GM23338 (cell line): Measurements from ENCODE around the gene ZNF519. TPM values are rescaled to one million over a fixed set of nuclear protein-coding genes. Genes with fewer than 3 reads are reported as not detected.

Experiments used
- ATAC-seq: fragments of 200-7000 bp; cut with Tn5 transposase; 3 replicates; pipeline ENCODE4 v1.9.1; 2020
- DNase-seq: peaks from one replicate; pipeline ENCODE4 v3.0.0-alpha.2; 2015; ENCODE audit warnings: low spot score
- H2AFZ ChIP-seq: fragments of 200-600 bp; sonication (generic); 2 replicates; pipeline ENCODE4 v1.8.0; 2016; ENCODE audit warnings: antibody characterized with exemption, mild to moderate bottlenecking, moderate library complexity
- H3F3A ChIP-seq: fragments of 200-600 bp; sonication (generic); replicated peaks from 2 replicates; pipeline ENCODE4 v1.8.0; 2017; ENCODE audit warnings: antibody characterized with exemption, mixed run types, low read depth
- H3K27ac ChIP-seq: fragments of 200-600 bp; sonication (generic); 2 replicates; pipeline ENCODE4 v1.6.1; 2016; ENCODE audit warnings: low read depth
- H3K27me3 ChIP-seq: fragments of 200-600 bp; sonication (generic); 2 replicates; pipeline ENCODE4 v1.8.0; 2016; ENCODE audit warnings: mild to moderate bottlenecking, mixed run types, moderate library complexity; ENCODE audit not compliant: insufficient read depth
- H3K36me3 ChIP-seq: fragments of 200-600 bp; sonication (generic); 2 replicates; pipeline ENCODE4 v1.8.0; 2016; ENCODE audit warnings: mild to moderate bottlenecking; ENCODE audit not compliant: insufficient read depth
- H3K4me1 ChIP-seq: fragments of 200-600 bp; sonication (generic); 2 replicates; pipeline ENCODE4 v1.8.0; 2016; ENCODE audit warnings: mild to moderate bottlenecking, moderate library complexity; ENCODE audit not compliant: insufficient read depth
- H3K4me2 ChIP-seq: fragments of 200-600 bp; sonication (generic); 2 replicates; pipeline ENCODE4 v1.7.1; 2017; ENCODE audit warnings: mixed run types
- H3K4me3 ChIP-seq: fragments of 200-600 bp; sonication (generic); 2 replicates; pipeline ENCODE4 v1.6.1; 2016; ENCODE audit warnings: mixed run types
- H3K79me2 ChIP-seq: fragments of 200-600 bp; sonication (generic); replicated peaks from 2 replicates; pipeline ENCODE4 v1.8.0; 2017; ENCODE audit warnings: mild to moderate bottlenecking; ENCODE audit not compliant: insufficient read depth
- H3K9me2 ChIP-seq: fragments of 200-600 bp; sonication (generic); 2 replicates; pipeline ENCODE4 v1.8.0; 2017; ENCODE audit not compliant: insufficient read depth
- H4K20me1 ChIP-seq: fragments of 200-600 bp; sonication (generic); replicated peaks from 2 replicates; pipeline ENCODE4 v1.8.0; 2017; ENCODE audit warnings: mild to moderate bottlenecking; ENCODE audit not compliant: insufficient read depth
- H3K27ac Mint-ChIP-seq: 2 replicates; pipeline ENCODE4 v1.8.0; 2020; ENCODE audit warnings: inconsistent platforms, mild to moderate bottlenecking, moderate library complexity, mixed read lengths
- H3K27me3 Mint-ChIP-seq: 3 replicates; pipeline ENCODE4 v1.8.0; 2022; ENCODE audit warnings: low read depth, mild to moderate bottlenecking, moderate library complexity, mixed read lengths, inconsistent platforms; ENCODE audit not compliant: insufficient read depth, poor library complexity
- H3K36me3 Mint-ChIP-seq: 3 replicates; pipeline ENCODE4 v1.8.0; 2021; ENCODE audit warnings: low read depth, mild to moderate bottlenecking, inconsistent platforms, moderate library complexity, mixed read lengths
- H3K4me1 Mint-ChIP-seq: 3 replicates; pipeline ENCODE4 v1.8.0; 2020; ENCODE audit warnings: mild to moderate bottlenecking, inconsistent platforms, mixed read lengths
- H3K4me3 Mint-ChIP-seq: 3 replicates; pipeline ENCODE4 v1.8.0; 2021; ENCODE audit warnings: moderate library complexity, mild to moderate bottlenecking, inconsistent platforms, mixed read lengths
- H3K9me3 Mint-ChIP-seq: 3 replicates; pipeline ENCODE4 v1.8.0; 2020; ENCODE audit warnings: moderate library complexity, mild to moderate bottlenecking, inconsistent platforms, mixed read lengths
- CREB1 ChIP-seq: fragments of 250-450 bp; sonication (Bioruptor Pico); IDR thresholded peaks from 2 replicates; pipeline ENCODE4 v1.5.0; 2020; ENCODE audit warnings: low read depth, mild to moderate bottlenecking, moderate library complexity
- CTCF ChIP-seq, 2 experiments: fragments of 200-600 bp in 1 of 2; sonication (generic) in 1 of 2; conservative IDR thresholded peaks; 2 replicates each; pipeline versions ENCODE4 v1.5.1 to v1.6.1; 2016 to 2017; ENCODE audit warnings: antibody characterized with exemption in 2 of 2, low read depth in 2 of 2, mild to moderate bottlenecking in 2 of 2, moderate library complexity in 1 of 2
- EZH2 ChIP-seq: fragments of 200-600 bp; sonication (generic); IDR thresholded peaks from one replicate; pipeline ENCODE4 v1.8.0; 2017; ENCODE audit warnings: antibody characterized with exemption, mild to moderate bottlenecking, low read depth; ENCODE audit not compliant: unreplicated experiment
- EZH2phosphoT487 ChIP-seq: fragments of 200-600 bp; sonication (generic); IDR thresholded peaks from one replicate; pipeline ENCODE4 v1.8.1; 2018; ENCODE audit warnings: antibody characterized with exemption; ENCODE audit not compliant: unreplicated experiment
- STAT1 ChIP-seq: IDR thresholded peaks from one replicate; pipeline ENCODE4 v1.6.1; 2016; ENCODE audit warnings: antibody characterized with exemption; ENCODE audit not compliant: unreplicated experiment
- ZNF114 ChIP-seq: fragments of 250-450 bp; sonication (Bioruptor Pico); IDR thresholded peaks from 2 replicates; pipeline ENCODE4 v1.5.0; 2020; ENCODE audit warnings: mild to moderate bottlenecking, moderate library complexity
- ZNF331 ChIP-seq: fragments of 250-450 bp; sonication (Bioruptor Pico); IDR thresholded peaks from 2 replicates; pipeline ENCODE4 v1.5.0; 2020; ENCODE audit warnings: low read depth, mild to moderate bottlenecking, moderate library complexity
- polyA plus RNA-seq: library from polyadenylated mRNA; unstranded; fragments of >200 nt; fragmentation: Nextera tagmentation; extraction: Ambion mirVana; gene quantifications from 2 replicates; pipeline ENCODE4 v1.2.1, GENCODE V29; 2016
- total RNA-seq: library from RNA; depleted of rRNA; stranded (reverse); fragments of >200 nt; shearing (Covaris generic); gene quantifications from 2 replicates; pipeline ENCODE4 v1.2.3, GENCODE V29; 2014

ZNF519 gene
- total and polyA plus RNA-seq, 2 experiments from 2014 or later = 29.4 to 54.6 TPM

GRCh38 chr18:14086458-14087231, 45.6 kb downstream of the ZNF519 start:
- H3F3A ChIP-seq = no peaks in the 10 kb centered on the region
- no peaks in the 10 kb centered on the region for H3K9me2 ChIP-seq
- H3K79me2 ChIP-seq = no peaks in the 10 kb centered on the region
- no peak overlapping the region for H3K27ac ChIP-seq
- no peaks in the 10 kb centered on the region for H4K20me1 ChIP-seq
- Mint-ChIP-seq H3K27me3 (no peaks in the 10 kb centered on the region), H3K9me3 (no peaks in the 10 kb centered on the region), H3K36me3 (no peaks in the 10 kb centered on the region), H3K4me3 (no peak overlapping the region), H3K27ac (no peak overlapping the region), H3K4me1 (peaks cover 5% of the 10 kb centered on the region; the same call in 2 of the 3 replicates)
- no peak overlapping the region for H3K4me3 ChIP-seq
- peak; percentile 94 for ATAC-seq
- H3K36me3 ChIP-seq = no peaks in the 10 kb centered on the region
- no peak overlapping the region for H2AFZ ChIP-seq
- H3K4me2 ChIP-seq = no peak overlapping the region
- DNase-seq = peak; percentile 84
- no peaks in the 10 kb centered on the region for H3K27me3 ChIP-seq
- H3K4me1 ChIP-seq = no peaks in the 10 kb centered on the region
- peak; percentile 76 to 89 for TF ChIP-seq CTCF (conservative IDR thresholded peaks at IDR 0.05; ENCODE audit: low read depth in 2 of 2)
- TF ChIP-seq ZNF114 = no peak

GRCh38 chr18:14085770-14086457, 46.3 kb downstream of the ZNF519 start:
- Histone ChIP-seq H3K27me3 (no peaks in the 10 kb centered on the region), H3K9me2 (no peaks in the 10 kb centered on the region), H3F3A (no peaks in the 10 kb centered on the region), H2AFZ (no peak overlapping the region), H3K27ac (no peak overlapping the region), H3K4me2 (no peak overlapping the region), H3K4me1 (no peaks in the 10 kb centered on the region), H3K4me3 (no peak overlapping the region), H3K79me2 (no peaks in the 10 kb centered on the region), H4K20me1 (no peaks in the 10 kb centered on the region), H3K36me3 (no peaks in the 10 kb centered on the region)
- Mint-ChIP-seq H3K4me1 (no peaks in the 10 kb centered on the region; the same call in 2 of the 3 replicates), H3K4me3 (no peak overlapping the region), H3K9me3 (no peaks in the 10 kb centered on the region), H3K27ac (peak overlapping the region; percentile 49; the same call in 1 of the 2 replicates), H3K27me3 (no peaks in the 10 kb centered on the region), H3K36me3 (no peaks in the 10 kb centered on the region)
- ATAC-seq (peak; percentile 48), DNase-seq (no peak)
- no peak for TF ChIP-seq ZNF114
- no peak for TF ChIP-seq STAT1

GRCh38 chr18:14075196-14075595, 57.0 kb downstream of the ZNF519 start:
- Histone ChIP-seq H3K9me2 (no peaks in the 10 kb centered on the region), H3K4me2 (no peak overlapping the region), H3F3A (no peaks in the 10 kb centered on the region), H3K27me3 (no peaks in the 10 kb centered on the region), H3K4me3 (no peak overlapping the region), H2AFZ (no peak overlapping the region), H3K36me3 (peaks cover 4% of the 10 kb centered on the region; the same call in 1 of the 2 replicates), H3K4me1 (no peaks in the 10 kb centered on the region), H3K79me2 (no peaks in the 10 kb centered on the region), H3K27ac (no peak overlapping the region), H4K20me1 (no peaks in the 10 kb centered on the region; the same call in 1 of the 2 replicates)
- Mint-ChIP-seq H3K36me3 (peaks cover 26% of the 10 kb centered on the region), H3K9me3 (peaks cover 8% of the 10 kb centered on the region; the same call in 2 of the 3 replicates), H3K4me1 (no peaks in the 10 kb centered on the region), H3K27me3 (no peaks in the 10 kb centered on the region), H3K4me3 (no peak overlapping the region), H3K27ac (no peak overlapping the region)
- DNase-seq (peak; percentile 28), ATAC-seq (peak; percentile 24; the same call in 1 of the 3 replicates)
- TF ChIP-seq ZNF331 (CRISPR knock-in tag) = no peak
- TF ChIP-seq EZH2 = no peak
- TF ChIP-seq STAT1 = no peak
- no peak for TF ChIP-seq EZH2phosphoT487
- peak in 1 of 2 experiments; percentile 34; a peak in 1 of 4 replicates for TF ChIP-seq CTCF (conservative IDR thresholded peaks at IDR 0.05; ENCODE audit: low read depth in 2 of 2)
- no peak for TF ChIP-seq CREB1 (CRISPR knock-in tag)
